DOHH2 (cell line): ENCODE measurements around the gene ZBTB12.

Source experiments
- H3F3A ChIP-seq: fragments of 200-600 bp; sonication (generic), shearing (Covaris generic); 2 replicates; pipeline ENCODE4 v1.6.0; 2016; ENCODE audit warnings: antibody characterized with exemption, mild to moderate bottlenecking; ENCODE audit not compliant: control insufficient read depth, insufficient read depth
- H3K27ac ChIP-seq: fragments of 200-600 bp; sonication (generic); 2 replicates; pipeline ENCODE4 v1.5.1; 2014; ENCODE audit warnings: low read depth, mild to moderate bottlenecking, low read length, moderate library complexity
- H3K27me3 ChIP-seq: fragments of 200-600 bp; sonication (generic); 2 replicates; pipeline ENCODE4 v1.6.1; 2014; ENCODE audit warnings: mild to moderate bottlenecking, low read length, mixed read lengths; ENCODE audit not compliant: control insufficient read depth
- H3K36me3 ChIP-seq: fragments of 200-600 bp; sonication (generic); 2 replicates; pipeline ENCODE4 v1.6.1; 2014; ENCODE audit warnings: mild to moderate bottlenecking, low read length, moderate library complexity, mixed read lengths; ENCODE audit not compliant: control insufficient read depth
- H3K4me1 ChIP-seq: fragments of 200-600 bp; sonication (generic); 2 replicates; pipeline ENCODE4 v1.6.1; 2014; ENCODE audit warnings: mild to moderate bottlenecking, low read length, mixed read lengths; ENCODE audit not compliant: control insufficient read depth
- H3K4me2 ChIP-seq: fragments of 200-600 bp; sonication (generic); 2 replicates; pipeline ENCODE4 v1.6.0; 2014; ENCODE audit warnings: mild to moderate bottlenecking, low read length, moderate library complexity
- H3K4me3 ChIP-seq: fragments of 200-600 bp; sonication (generic); 2 replicates; pipeline ENCODE4 v1.5.1; 2014; ENCODE audit warnings: mild to moderate bottlenecking, low read length, mixed read lengths
- H3K79me2 ChIP-seq: fragments of 200-600 bp; sonication (generic); 2 replicates; pipeline ENCODE4 v1.6.1; 2014; ENCODE audit warnings: mild to moderate bottlenecking, low read length, mixed read lengths; ENCODE audit not compliant: control insufficient read depth
- H3K9me2 ChIP-seq: fragments of 200-600 bp; sonication (generic); replicated peaks from 2 replicates; pipeline ENCODE4 v1.6.1; 2014; ENCODE audit warnings: mild to moderate bottlenecking, low read length, mixed read lengths; ENCODE audit not compliant: control insufficient read depth
- H3K9me3 ChIP-seq: fragments of 200-600 bp; sonication (generic); 2 replicates; pipeline ENCODE4 v1.6.1; 2014; ENCODE audit warnings: antibody characterized with exemption, low read length, mixed read lengths; ENCODE audit not compliant: control insufficient read depth, insufficient read depth
- H4K20me1 ChIP-seq: fragments of 200-600 bp; sonication (generic); 2 replicates; pipeline ENCODE4 v1.6.0; 2014; ENCODE audit warnings: low read depth, mild to moderate bottlenecking, antibody characterized with exemption, low read length, moderate library complexity; ENCODE audit not compliant: control insufficient read depth, insufficient read depth
- EZH2phosphoT487 ChIP-seq: fragments of 200-600 bp; sonication (generic); IDR thresholded peaks from 2 replicates; pipeline ENCODE4 v1.6.1; 2017; ENCODE audit warnings: borderline replicate concordance, mild to moderate bottlenecking, antibody characterized with exemption, low read length, moderate library complexity, mixed read lengths
- TF ChIP-seq, protein P1 (sequence below): fragments of 200-600 bp; sonication (generic); IDR thresholded peaks from one replicate; pipeline ENCODE4 v1.5.1; 2014; ENCODE audit warnings: antibody characterized with exemption, mild to moderate bottlenecking, low read depth, low read length; ENCODE audit not compliant: poor library complexity, severe bottlenecking

The ZBTB12 gene

DNA sequence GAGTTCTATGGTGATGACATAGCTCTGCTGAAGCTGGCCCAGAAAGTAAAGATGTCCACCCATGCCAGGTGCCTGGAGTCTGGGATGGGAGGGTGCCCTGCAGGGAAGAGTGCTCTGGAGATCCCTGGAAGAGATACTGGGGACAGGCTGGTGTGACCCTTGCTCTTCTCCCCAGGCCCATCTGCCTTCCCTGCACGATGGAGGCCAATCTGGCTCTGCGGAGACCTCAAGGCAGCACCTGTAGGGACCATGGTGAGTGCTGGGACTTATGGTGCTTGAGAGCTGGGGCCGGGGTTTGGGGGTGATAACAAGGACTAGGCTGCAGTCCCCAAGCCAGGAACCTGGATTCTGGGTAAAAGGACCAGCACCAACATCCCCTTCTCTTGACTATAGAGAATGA is 41.9 kb upstream of the ZBTB12 start:
- no peak overlapping the region for H3K4me2 ChIP-seq
- no peaks in the 10 kb centered on the region for H3K79me2 ChIP-seq
- H3K27me3 ChIP-seq = peaks cover 3% of the 10 kb centered on the region; the same call in 1 of the 2 replicates
- no peak overlapping the region for H3K27ac ChIP-seq
- H3K4me1 ChIP-seq = no peaks in the 10 kb centered on the region
- no peaks in the 10 kb centered on the region for H3K36me3 ChIP-seq
- no peaks in the 10 kb centered on the region for H3K9me2 ChIP-seq
- no peak overlapping the region for H3K4me3 ChIP-seq
- no peak for TF ChIP-seq EZH2phosphoT487
- TF ChIP-seq, protein P1, sequence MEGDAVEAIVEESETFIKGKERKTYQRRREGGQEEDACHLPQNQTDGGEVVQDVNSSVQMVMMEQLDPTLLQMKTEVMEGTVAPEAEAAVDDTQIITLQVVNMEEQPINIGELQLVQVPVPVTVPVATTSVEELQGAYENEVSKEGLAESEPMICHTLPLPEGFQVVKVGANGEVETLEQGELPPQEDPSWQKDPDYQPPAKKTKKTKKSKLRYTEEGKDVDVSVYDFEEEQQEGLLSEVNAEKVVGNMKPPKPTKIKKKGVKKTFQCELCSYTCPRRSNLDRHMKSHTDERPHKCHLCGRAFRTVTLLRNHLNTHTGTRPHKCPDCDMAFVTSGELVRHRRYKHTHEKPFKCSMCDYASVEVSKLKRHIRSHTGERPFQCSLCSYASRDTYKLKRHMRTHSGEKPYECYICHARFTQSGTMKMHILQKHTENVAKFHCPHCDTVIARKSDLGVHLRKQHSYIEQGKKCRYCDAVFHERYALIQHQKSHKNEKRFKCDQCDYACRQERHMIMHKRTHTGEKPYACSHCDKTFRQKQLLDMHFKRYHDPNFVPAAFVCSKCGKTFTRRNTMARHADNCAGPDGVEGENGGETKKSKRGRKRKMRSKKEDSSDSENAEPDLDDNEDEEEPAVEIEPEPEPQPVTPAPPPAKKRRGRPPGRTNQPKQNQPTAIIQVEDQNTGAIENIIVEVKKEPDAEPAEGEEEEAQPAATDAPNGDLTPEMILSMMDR = no peak
- H4K20me1 ChIP-seq = no peaks in the 10 kb centered on the region
- no peaks in the 10 kb centered on the region for H3K9me3 ChIP-seq
- no peaks in the 10 kb centered on the region for H3F3A ChIP-seq

DNA sequence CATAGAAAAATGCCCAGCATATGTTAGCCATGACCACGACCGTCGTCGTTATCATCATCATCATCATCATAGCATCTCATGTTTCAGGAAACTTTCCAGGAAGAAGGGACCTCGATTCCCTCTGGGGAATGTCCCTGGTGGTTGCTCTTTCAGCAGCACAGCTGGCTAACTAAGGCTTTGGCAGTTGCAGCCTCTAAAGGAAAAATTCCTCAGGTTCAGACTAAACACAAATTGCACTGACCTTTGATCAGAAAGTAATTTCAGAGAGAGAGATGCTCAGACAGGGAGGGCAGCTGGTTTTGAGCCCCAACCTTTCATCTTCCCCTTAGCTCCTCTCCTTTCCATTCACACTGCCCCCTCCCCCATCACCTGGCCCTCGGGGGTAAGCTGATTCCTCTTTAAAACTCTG is 38.4 kb upstream of the ZBTB12 start:
- Histone ChIP-seq H3K79me2 (no peaks in the 10 kb centered on the region), H3K9me2 (no peaks in the 10 kb centered on the region), H3F3A (no peaks in the 10 kb centered on the region), H3K4me1 (no peaks in the 10 kb centered on the region), H3K4me3 (no peak overlapping the region), H4K20me1 (no peaks in the 10 kb centered on the region), H3K27me3 (peaks cover 3% of the 10 kb centered on the region; the same call in 1 of the 2 replicates), H3K27ac (no peak overlapping the region), H3K4me2 (no peak overlapping the region), H3K9me3 (no peaks in the 10 kb centered on the region), H3K36me3 (no peaks in the 10 kb centered on the region)
- TF ChIP-seq, protein P1 = no peak
- TF ChIP-seq EZH2phosphoT487 = no peak

DNA sequence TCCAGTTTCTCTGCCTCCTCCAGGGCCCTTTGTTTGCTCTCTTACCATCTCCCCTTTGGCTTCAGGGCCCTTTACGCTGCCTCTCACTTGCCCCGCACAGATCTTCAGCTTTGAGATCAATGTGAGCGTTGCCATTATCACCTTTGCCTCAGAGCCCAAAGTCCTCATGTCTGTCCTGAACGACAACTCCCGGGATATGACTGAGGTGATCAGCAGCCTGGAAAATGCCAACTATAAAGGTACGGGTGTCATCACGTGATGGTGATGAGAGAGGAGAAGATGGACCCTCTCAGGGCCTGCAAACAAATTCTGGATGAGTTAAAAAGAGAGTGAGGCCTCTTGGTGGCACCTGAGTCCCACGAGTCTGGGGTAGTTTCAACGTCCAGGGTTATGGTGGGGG is 33.9 kb upstream of the ZBTB12 start:
- Histone ChIP-seq H3F3A (no peaks in the 10 kb centered on the region), H3K9me2 (no peaks in the 10 kb centered on the region), H3K4me2 (no peak overlapping the region), H3K79me2 (no peaks in the 10 kb centered on the region), H3K4me1 (no peaks in the 10 kb centered on the region), H3K36me3 (no peaks in the 10 kb centered on the region), H3K4me3 (no peak overlapping the region), H3K27me3 (no peaks in the 10 kb centered on the region), H3K9me3 (no peaks in the 10 kb centered on the region), H4K20me1 (no peaks in the 10 kb centered on the region), H3K27ac (no peak overlapping the region)
- TF ChIP-seq EZH2phosphoT487 = no peak
- TF ChIP-seq, protein P1 = no peak

DNA sequence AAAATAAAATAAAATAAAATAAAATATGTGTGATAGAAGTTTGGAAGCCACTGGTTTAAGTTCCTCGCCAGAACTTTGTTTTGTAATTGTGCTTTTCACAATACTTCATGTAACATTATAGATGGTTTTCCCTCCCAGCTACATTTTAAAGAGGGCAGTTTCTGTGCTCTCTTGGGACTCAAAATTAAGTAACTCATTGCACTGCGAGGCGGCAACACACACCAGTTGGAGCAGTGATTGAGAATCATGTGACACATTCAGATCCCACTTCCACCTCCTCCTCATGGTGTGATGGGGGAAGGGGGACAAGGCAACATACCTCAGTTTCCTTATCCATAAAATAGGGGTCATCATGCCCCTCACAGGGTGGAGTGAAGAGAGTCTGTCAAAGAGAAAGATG is 33.1 kb upstream of the ZBTB12 start:
- Histone ChIP-seq H3K9me3 (no peaks in the 10 kb centered on the region), H3K4me2 (no peak overlapping the region), H3K27ac (no peak overlapping the region), H3K27me3 (no peaks in the 10 kb centered on the region), H3K9me2 (no peaks in the 10 kb centered on the region), H3K36me3 (no peaks in the 10 kb centered on the region), H4K20me1 (no peaks in the 10 kb centered on the region), H3K4me1 (no peaks in the 10 kb centered on the region), H3K4me3 (no peak overlapping the region), H3F3A (no peaks in the 10 kb centered on the region), H3K79me2 (no peaks in the 10 kb centered on the region)
- TF ChIP-seq, protein P1 = no peak
- no peak for TF ChIP-seq EZH2phosphoT487
